Measurements from ENCODE around the gene AHRR. TPM values are rescaled to one million over a fixed set of nuclear protein-coding genes. Genes with fewer than 3 reads are reported as not detected.
A peak's percentile ranks its signal among the peaks of the same experiment; 100 is the strongest.

Gene AHRR
- total and polyA plus RNA-seq, 2 of the 4 experiments (the other 2 are of a cell fraction) = 15.6 to 37.1 TPM

DNA sequence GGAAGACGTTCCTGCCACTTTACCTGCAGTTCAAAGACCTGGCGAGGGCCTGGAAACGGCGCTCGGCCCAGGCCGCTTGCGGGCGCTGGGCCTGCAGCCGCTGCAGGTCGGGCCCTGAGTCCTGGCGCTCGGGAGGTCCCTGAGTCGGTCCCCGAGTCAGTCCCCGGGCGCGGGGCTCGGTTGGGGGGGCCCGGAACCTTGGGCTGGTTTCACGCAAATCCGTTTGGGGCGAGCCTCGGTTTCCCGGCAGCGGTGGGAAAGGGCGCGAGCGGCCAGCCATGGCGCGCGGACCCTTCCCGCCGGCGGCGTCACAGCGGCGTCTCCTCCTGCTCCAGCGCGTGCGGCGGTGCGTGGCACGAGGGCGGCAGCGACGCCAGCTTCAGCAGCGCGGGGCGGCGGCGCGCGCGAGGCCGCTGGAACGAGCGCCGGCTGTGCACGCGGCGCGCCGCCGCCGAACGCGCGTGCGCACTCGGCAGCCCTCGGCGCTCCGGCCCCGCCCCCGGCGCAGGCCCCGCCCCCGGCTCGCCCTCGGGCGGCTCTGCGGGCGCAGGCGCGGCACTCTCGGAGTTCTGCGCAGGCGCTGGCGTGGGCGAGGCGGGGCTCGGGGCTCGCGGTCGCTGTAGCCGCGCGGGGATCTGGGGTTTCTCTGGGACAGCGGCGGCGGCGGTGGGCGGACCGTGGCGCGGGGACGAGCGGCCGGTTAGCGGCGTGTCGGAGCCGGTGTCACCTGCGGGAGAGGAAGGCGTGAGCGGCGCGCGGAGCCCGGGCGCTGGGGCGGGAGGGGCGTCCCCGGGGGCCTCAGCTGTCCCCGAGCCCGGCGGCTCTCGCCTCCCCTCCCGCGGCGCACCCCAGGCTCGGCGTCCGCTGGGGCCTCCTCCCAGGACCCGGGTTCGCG is 151.4 kb downstream of the AHRR start:
- 0% methylated on average over 87 of the region's 137 CpGs; no CpG with 5 or more reads in 1 of the 2 experiments for WGBS, 2 experiments (ENCODE audit: extremely low coverage in 2 of 2, insufficient read length in 1 of 2)
- H2AFZ ChIP-seq (replicated peaks; ENCODE audit: low read length, poor library complexity) = peak overlapping the region; percentile 90
- peak; percentile 92 for ATAC-seq (ENCODE audit: low read depth)
- CTCF ChIA-PET = no interaction called here
- H3K9me1 ChIP-seq (ENCODE audit: insufficient read depth, low read length) = peaks cover 4% of the 10 kb centered on the region
- H4K8ac ChIP-seq (ENCODE audit: low read depth in 2 of 2, low read length in 2 of 2) = peak overlapping the region; percentile 55 to 82; a peak in 2 of 4 replicates
- peak overlapping the region; percentile 96 for H2AK9ac ChIP-seq (replicated peaks; ENCODE audit: low read depth, low read length, poor library complexity)
- H2AK5ac ChIP-seq (ENCODE audit: low read depth, low read length) = peak overlapping the region; percentile 43
- peak overlapping the region; percentile 72 for H3K9ac ChIP-seq (ENCODE audit: low read depth, low read length)
- peak overlapping the region; percentile 93; the same call in 1 of the 2 replicates for H3K23ac ChIP-seq (ENCODE audit: low read depth, low read length)
- in situ Hi-C loops (cut with MboI; ENCODE audit: low sequenced_read_pairs) = no loop called here
- peaks cover 12% of the 10 kb centered on the region for H3K36me3 ChIP-seq (ENCODE audit: control insufficient read depth, insufficient read depth, low read length)
- peak overlapping the region; percentile 79 for H3K4me3 ChIP-seq (ENCODE audit: insufficient read depth, low read depth, low read length)
- H3K18ac ChIP-seq (ENCODE audit: low read depth, low read length) = no peak overlapping the region; the same call in 1 of the 2 replicates
- peaks cover 15 to 33% of the 10 kb centered on the region in 2 experiments for H3K79me1 ChIP-seq (ENCODE audit: low read depth in 1 of 2, low read length in 2 of 2)
- no peak overlapping the region for H2BK20ac ChIP-seq (ENCODE audit: low read depth, low read length)
- POLR2A ChIA-PET (ENCODE audit: unreplicated experiment) = no interaction called here
- peaks cover 4% of the 10 kb centered on the region; the same call in 1 of the 2 replicates for H4K20me1 ChIP-seq (ENCODE audit: insufficient read depth, low read length)
- no peak overlapping the region for H2BK15ac ChIP-seq (ENCODE audit: low read depth, low read length)
- H2BK5ac ChIP-seq (ENCODE audit: low read depth, low read length, poor library complexity, severe bottlenecking) = peak overlapping the region; percentile 36
- no peaks in the 10 kb centered on the region for H3K27me3 ChIP-seq (ENCODE audit: control insufficient read depth, insufficient read depth, low read length)
- peak overlapping the region; percentile 78 for H3K4me2 ChIP-seq (ENCODE audit: low read depth, low read length)
- H3K9me3 ChIP-seq (ENCODE audit: control insufficient read depth, insufficient read depth, low read length) = no peaks in the 10 kb centered on the region
- dilution Hi-C loops (cut with HindIII; ENCODE audit: low sequenced_read_pairs, unreplicated experiment) = no loop called here
- TF ChIP-seq POLR2A (IDR thresholded peaks at IDR 0.05; ENCODE audit: low read depth, low read length) (peak; percentile 58), MXI1 (IDR thresholded peaks at IDR 0.05; ENCODE audit: borderline replicate concordance, low read depth, low read length) (peak; percentile 93), SMC3 (IDR thresholded peaks at IDR 0.05; ENCODE audit: low read depth, low read length) (no peak), BHLHE40 (IDR thresholded peaks at IDR 0.05; ENCODE audit: low read depth, low read length) (peak; percentile 92), MAZ (IDR thresholded peaks at IDR 0.05; ENCODE audit: borderline replicate concordance, low read depth, low read length) (peak; percentile 27; the same call in 1 of the 2 replicates), ELK1 (IDR thresholded peaks at IDR 0.05; ENCODE audit: borderline replicate concordance, low read depth, low read length) (no peak)
- TF ChIP-seq, protein P1, sequence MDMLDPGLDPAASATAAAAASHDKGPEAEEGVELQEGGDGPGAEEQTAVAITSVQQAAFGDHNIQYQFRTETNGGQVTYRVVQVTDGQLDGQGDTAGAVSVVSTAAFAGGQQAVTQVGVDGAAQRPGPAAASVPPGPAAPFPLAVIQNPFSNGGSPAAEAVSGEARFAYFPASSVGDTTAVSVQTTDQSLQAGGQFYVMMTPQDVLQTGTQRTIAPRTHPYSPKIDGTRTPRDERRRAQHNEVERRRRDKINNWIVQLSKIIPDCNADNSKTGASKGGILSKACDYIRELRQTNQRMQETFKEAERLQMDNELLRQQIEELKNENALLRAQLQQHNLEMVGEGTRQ (IDR thresholded peaks at IDR 0.05; ENCODE audit: low read depth, low read length) = peak; percentile 63
- no peak overlapping the region for H3K56ac ChIP-seq (ENCODE audit: extremely low read depth, insufficient read depth, low read length)
- peak; percentile 78 for DNase-seq
- intact Hi-C loops (cut with micrococcal nuclease) = loop anchor here (10.0 kb wide), 1 partner anchor 432 kb away; no protein-coding TSS in a partner anchor
- peaks cover 7% of the 10 kb centered on the region; the same call in 1 of the 2 replicates for H3K4me1 ChIP-seq (ENCODE audit: control insufficient read depth, insufficient read depth, low read length)
- peak overlapping the region; percentile 68 for H3K4ac ChIP-seq (ENCODE audit: low read depth, low read length)
- BruUV-seq (replicated peaks) = no TSS peak
- peak overlapping the region; percentile 83 for H3K14ac ChIP-seq (replicated peaks; ENCODE audit: low read depth, low read length)
- peak overlapping the region; percentile 27 for H4K5ac ChIP-seq (ENCODE audit: low read depth, low read length)
- H4K91ac ChIP-seq (ENCODE audit: insufficient read depth, low read depth, low read length) = peak overlapping the region; percentile 54
- peak overlapping the region; percentile 62 for H3K27ac ChIP-seq (ENCODE audit: insufficient read depth, low read length)
- H2BK120ac ChIP-seq (ENCODE audit: low read depth, low read length) = no peak overlapping the region
